GM20000 (cell line): Measurements from ENCODE around the gene COL18A1.
"Not testable (repeated sequence)": the region's sequence is repeated elsewhere in the genome, so short reads cannot be mapped to it uniquely, and the experiment has no call there.

Source experiments
- DNase-seq: peaks from one replicate; pipeline ENCODE4 v3.0.0; 2012; ENCODE audit warnings: low spot score
- TF ChIP-seq, protein P1 (sequence below): IDR thresholded peaks from 2 replicates; pipeline ENCODE4 v1.5.1; 2012; ENCODE audit warnings: mild to moderate bottlenecking, control low read depth; ENCODE audit errors: extremely low read depth, missing control alignments

Gene COL18A1

DNA sequence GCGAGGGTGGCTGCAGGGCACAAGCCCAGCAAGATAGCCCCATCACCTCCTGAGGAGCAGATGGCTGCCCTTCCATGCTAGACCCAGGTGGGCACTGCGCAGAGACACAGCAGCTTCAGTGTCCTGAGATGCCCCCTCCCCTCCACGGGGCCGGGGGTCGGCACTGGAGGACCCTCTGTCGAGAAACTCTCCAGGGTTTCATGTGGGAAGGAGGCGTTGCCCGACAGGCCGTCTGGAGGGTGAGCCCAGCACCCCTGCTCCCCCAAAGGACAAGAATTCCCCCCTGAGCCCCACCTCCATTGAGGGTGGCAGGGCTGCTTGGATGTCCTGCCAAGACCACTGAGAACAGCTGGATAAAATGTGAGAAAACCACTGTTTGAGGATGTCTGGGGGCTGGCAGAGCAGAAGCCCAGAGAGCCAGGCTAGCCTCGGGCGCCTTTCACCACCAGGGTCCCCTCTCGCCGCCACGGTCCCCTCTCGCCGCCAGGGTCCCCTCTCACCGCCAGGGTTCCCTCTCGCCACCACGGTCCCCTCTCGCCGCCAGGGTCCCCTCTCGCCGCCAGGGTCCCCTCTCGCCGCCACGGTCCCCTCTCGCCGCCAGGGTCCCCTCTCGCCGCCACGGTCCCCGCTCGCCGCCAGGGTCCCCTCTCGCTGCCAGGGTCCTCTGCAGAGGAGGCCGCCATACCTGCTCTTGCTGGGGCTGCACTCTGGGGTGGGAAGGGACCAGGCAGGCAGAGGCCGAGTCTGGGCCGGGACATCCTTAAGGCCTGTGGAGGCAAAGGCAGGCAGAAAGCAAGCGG, 93.1 kb downstream of the COL18A1 start:
- no peak for DNase-seq
- TF ChIP-seq, protein P1, sequence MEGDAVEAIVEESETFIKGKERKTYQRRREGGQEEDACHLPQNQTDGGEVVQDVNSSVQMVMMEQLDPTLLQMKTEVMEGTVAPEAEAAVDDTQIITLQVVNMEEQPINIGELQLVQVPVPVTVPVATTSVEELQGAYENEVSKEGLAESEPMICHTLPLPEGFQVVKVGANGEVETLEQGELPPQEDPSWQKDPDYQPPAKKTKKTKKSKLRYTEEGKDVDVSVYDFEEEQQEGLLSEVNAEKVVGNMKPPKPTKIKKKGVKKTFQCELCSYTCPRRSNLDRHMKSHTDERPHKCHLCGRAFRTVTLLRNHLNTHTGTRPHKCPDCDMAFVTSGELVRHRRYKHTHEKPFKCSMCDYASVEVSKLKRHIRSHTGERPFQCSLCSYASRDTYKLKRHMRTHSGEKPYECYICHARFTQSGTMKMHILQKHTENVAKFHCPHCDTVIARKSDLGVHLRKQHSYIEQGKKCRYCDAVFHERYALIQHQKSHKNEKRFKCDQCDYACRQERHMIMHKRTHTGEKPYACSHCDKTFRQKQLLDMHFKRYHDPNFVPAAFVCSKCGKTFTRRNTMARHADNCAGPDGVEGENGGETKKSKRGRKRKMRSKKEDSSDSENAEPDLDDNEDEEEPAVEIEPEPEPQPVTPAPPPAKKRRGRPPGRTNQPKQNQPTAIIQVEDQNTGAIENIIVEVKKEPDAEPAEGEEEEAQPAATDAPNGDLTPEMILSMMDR: no peak

DNA sequence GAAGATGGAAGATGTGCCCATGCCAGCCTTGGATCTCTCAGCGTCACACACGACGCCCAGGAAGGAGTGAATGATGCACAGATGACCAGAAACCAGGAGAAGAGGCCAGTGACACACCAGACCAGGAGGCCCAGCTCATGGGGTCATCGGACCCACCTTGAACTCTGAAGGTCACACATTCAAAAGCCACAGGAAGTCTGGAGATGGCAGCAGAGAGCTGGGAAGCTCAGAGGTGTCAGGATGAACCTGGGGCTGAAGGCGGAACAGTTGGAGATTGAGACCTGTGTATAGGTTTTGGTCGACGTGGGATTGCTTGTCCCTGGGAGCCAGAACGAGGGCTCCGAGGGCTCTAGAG, 93.7 kb downstream of the COL18A1 start:
- TF ChIP-seq, protein P1: no peak
- DNase-seq: no peak

DNA sequence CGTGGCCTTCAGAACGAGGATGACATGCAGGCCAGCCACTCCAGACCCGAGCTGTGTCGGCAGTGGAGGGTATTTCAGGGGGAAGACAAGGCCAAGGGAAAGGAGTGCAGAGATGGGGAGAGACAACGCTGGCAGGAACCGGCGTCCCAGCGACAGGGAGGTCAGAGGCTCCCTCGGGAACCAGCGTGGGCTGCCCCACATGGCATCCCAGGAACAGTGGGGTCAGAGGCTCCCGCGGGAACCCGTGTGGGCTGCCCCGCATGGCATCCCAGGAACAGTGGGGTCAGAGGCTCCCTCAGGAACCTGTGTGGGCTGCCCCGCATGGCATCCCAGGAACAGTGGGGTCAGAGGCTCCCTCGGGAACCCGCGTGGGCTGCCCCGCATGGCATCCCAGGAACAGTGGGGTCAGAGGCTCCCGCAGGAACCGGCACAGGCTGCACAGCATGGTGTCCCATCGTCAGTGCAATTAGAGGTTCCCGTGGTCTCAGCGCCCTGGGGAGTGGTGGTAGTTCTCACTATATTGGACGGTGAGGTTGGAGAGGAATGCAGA, 94.3 kb downstream of the COL18A1 start:
- DNase-seq: no peak
- TF ChIP-seq, protein P1: no peak

DNA sequence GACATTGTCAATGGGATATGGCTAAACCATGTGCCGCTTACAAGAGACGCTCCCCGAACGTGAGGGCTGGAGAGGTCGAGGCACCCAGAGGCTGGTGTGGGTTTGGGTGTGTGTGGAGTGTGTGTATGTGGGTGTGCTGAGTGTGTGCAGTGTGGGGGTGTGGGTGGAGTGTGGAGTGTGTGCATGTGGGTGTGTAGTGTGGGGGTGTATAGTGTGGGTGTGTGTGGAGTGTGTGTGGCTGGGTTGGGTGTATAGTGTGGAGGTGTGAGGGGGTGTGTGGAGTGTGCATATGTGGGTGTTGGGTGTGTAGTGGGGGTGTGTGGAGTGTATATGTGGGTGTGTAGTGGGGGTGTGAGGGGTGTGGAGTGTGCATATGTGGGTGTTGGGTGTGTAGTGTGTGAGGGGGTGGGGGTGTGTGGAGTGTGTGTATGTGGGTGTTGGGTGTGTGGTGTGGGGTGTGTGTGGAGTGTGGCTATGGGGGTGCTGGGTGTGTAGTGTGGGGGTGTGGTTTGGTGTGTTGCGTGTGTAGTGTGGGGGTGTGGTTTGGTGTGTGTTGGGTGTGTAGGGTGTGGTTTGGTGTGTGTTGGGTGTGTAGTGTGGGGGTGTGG, 95.1 kb downstream of the COL18A1 start:
- TF ChIP-seq, protein P1: no peak
- no peak for DNase-seq

DNA sequence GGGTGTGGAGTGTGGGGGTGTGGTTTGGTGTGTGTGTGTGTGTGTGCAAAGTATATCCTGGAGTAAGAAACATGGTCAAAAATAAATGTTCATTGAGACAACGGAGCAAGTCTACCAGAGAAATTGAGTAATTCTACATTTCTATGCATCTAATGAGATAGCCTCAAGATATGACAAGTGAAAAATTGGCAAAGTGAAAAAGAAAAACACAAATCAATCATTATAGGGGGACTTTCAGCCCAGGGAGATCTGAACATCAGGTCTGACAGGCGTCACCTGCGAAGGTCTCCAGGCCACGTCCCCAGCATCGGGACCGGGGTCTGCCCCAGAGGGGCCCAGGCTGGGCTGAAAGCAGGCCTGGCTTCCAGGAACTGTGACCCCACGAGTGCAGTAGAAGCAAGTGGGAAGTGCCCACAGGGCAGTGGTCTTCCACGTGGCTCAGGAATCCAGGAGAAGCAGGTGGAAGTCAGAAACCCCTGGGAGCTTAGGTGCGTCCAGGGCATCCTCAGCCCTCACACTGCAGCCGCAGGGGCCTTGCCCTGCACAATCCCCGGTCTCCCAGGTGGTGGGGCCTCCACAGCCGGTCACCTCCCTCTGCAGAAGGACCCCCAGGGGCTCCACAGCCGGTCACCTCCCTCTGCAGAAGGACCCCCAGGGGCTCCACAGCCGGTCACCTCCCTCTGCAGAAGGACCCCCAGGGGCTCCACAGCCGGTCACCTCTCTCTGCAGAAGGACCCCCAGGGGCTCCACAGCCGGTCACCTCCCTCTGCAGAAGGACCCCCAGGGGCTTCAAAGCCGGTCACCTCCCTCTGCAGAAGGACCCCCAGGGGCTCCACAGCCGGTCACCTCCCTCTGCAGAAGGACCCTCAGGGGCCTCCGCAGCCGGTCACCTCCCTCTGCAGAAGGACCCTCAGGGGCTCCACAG, 96.4 kb downstream of the COL18A1 start:
- DNase-seq: not testable (repeated sequence)

DNA sequence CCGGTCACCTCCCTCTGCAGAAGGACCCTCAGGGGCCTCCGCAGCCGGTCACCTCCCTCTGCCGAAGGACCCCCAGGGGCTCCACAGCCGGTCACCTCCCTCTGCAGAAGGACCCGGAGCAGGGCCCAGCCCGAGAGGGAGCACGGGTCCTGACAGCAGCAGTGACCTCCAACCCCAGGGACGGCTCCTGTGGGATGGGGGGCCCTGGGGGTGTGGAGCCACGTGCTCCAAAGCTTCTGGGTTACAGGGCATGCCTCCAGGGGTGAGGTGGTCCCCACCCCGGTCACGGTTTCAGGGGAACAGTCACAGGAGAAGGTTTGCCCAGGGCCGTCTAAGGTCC, 97.0 kb downstream of the COL18A1 start:
- no peak for DNase-seq
- TF ChIP-seq, protein P1: no peak

DNA sequence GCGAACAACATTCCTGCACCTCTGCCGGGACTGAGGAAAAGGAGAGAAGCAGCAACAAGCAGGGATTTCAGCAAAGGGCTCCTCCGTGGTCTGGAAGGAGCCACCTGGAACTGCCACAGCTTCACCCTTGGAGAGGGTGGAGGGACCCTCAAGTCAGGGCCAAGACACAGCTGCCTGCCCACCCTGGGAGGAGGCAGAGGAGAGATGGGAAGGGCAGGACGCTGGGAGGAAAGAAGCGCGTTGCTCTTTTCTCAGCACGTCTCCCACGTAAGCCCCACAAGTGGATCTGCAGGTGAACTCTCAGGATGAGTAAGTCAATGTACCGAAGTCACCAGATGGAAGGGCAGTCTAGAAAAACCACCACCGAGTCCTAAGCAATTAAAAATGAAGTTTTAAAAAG, 97.6 kb downstream of the COL18A1 start:
- TF ChIP-seq, protein P1: no peak
- no peak for DNase-seq

DNA sequence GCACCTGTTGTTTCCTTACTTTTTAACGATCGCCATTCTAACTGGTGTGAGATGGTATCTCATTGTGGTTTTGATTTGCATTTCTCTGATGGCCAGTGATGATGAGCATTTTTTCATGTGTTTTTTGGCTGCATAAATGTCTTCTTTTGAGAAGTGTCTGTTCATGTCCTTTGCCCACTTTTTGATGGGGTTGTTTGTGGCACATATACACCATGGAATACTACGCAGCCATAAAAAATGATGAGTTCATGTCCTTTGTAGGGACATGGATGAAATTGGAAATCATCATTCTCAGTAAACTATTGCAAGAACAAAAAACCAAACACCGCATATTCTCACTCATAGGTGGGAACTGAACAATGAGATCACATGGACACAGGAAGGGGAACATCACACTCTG, 98.3 kb downstream of the COL18A1 start:
- DNase-seq: not testable (repeated sequence)
